A549 (cell line): ENCODE results near the gene RAMACL. TPM values are rescaled to one million over a fixed set of nuclear protein-coding genes. Genes with fewer than 3 reads are reported as not detected.

ENCODE experiments used
- ATAC-seq, 2 experiments: fragments of 200-7000 bp in 1 of 2; fragments of >200 bp in 1 of 2; cut with Nextera tagmentation in 1 of 2; cut with Tn5 transposase in 1 of 2; 3 replicates each; pipeline versions ENCODE4 v1.8.0 to v1.9.1; 2018 to 2020; ENCODE audit warnings: mild to moderate bottlenecking in 1 of 2, moderate library complexity in 1 of 2
- CTCF ChIA-PET: fragments of 300-600 bp; sonication (Branson Sonifier 250); formaldehyde crosslinking; extraction: SDS; loops from one replicate; lab custom pipeline; 2021; ENCODE audit warnings: antibody characterized with exemption, inconsistent platforms; lab: Yijun Ruan, JAX
- POLR2A ChIA-PET: fragments of 350-600 bp; formaldehyde crosslinking; extraction: SDS; loops from one replicate; lab custom pipeline; 2021; ENCODE audit warnings: antibody characterized with exemption, inconsistent platforms; lab: Yijun Ruan, JAX
- DNase-seq, 2 experiments: peaks; one replicate each; pipeline versions ENCODE4 v3.0.0 to v3.0.0-alpha.2; 2011 to 2016; ENCODE audit warnings: low read depth in 1 of 2, low spot score in 1 of 2
- FAIRE-seq: peaks from 2 replicates; lab custom pipeline; 2011; peaks lifted over from hg19 to GRCh38; lab: Jason Lieb, UNC
- H3K27ac ChIP-seq, 2 experiments: fragments of >200 bp; sonication (Bioruptor Twin); formaldehyde crosslinking; 3 replicates each; pipeline ENCODE4 v1.5.1; 2016 to 2017
- H3K4me1 ChIP-seq: fragments of >200 bp; sonication (Bioruptor Twin); formaldehyde crosslinking; 3 replicates; pipeline ENCODE4 v1.6.1; 2016
- H3K4me2 ChIP-seq: fragments of >200 bp; sonication (Bioruptor Twin); formaldehyde crosslinking; 3 replicates; pipeline ENCODE4 v1.6.1; 2016
- H3K4me3 ChIP-seq: fragments of >200 bp; sonication (Bioruptor Twin); formaldehyde crosslinking; 3 replicates; pipeline ENCODE4 v1.5.1; 2016
- H3K9me3 ChIP-seq: fragments of >200 bp; sonication (Bioruptor Twin); formaldehyde crosslinking; 3 replicates; pipeline ENCODE4 v1.6.1; 2016
- ATOH8 ChIP-seq: fragments of 250-450 bp; sonication (Bioruptor Pico); IDR thresholded peaks from 2 replicates; pipeline ENCODE4 v1.5.0; 2020; ENCODE audit warnings: low read depth, mild to moderate bottlenecking, moderate library complexity
- CBX2 ChIP-seq: fragments of 200-600 bp; sonication (generic); IDR thresholded peaks from 2 replicates; pipeline ENCODE4 v1.6.1; 2016; ENCODE audit warnings: low read depth, mild to moderate bottlenecking, borderline replicate concordance
- CHD2 ChIP-seq: fragments of 150-350 bp; IDR thresholded peaks from 2 replicates; pipeline ENCODE4 v1.6.1; 2014; ENCODE audit warnings: low read length; ENCODE audit not compliant: partially characterized antibody
- CHD4 ChIP-seq: fragments of 200-600 bp; sonication (generic); IDR thresholded peaks from 2 replicates; pipeline ENCODE4 v1.6.1; 2016; ENCODE audit warnings: antibody characterized with exemption, mild to moderate bottlenecking, borderline replicate concordance
- EHMT2 ChIP-seq: fragments of 200-600 bp; sonication (generic); IDR thresholded peaks from 2 replicates; pipeline ENCODE4 v1.6.1; 2016; ENCODE audit warnings: antibody characterized with exemption, low read depth, mild to moderate bottlenecking, moderate library complexity
- ELK1 ChIP-seq: fragments of 150-350 bp; IDR thresholded peaks from 2 replicates; pipeline ENCODE4 v1.6.1; 2014; ENCODE audit warnings: low read depth, mild to moderate bottlenecking, low read length
- ESRRA ChIP-seq: fragments of 150-350 bp; IDR thresholded peaks from 2 replicates; pipeline ENCODE4 v1.6.1; 2014; ENCODE audit warnings: mild to moderate bottlenecking, low read length, borderline replicate concordance
- FOSB ChIP-seq: fragments of 250-450 bp; sonication (Bioruptor Pico); IDR thresholded peaks from 2 replicates; pipeline ENCODE4 v1.5.0; 2020; ENCODE audit warnings: mild to moderate bottlenecking, moderate library complexity
- GATA3 ChIP-seq: IDR thresholded peaks from 2 replicates; pipeline ENCODE4 v1.6.1; 2012; ENCODE audit warnings: borderline replicate concordance
- HDAC2 ChIP-seq: fragments of 200-600 bp; sonication (generic); IDR thresholded peaks from 2 replicates; pipeline ENCODE4 v1.6.1; 2016
- HOXA7 ChIP-seq: fragments of 250-450 bp; sonication (Bioruptor Pico); IDR thresholded peaks from 2 replicates; pipeline ENCODE4 v1.5.0; 2020; ENCODE audit warnings: mild to moderate bottlenecking, moderate library complexity
- JUN ChIP-seq, 2 experiments: fragments of >200 bp; sonication (Bioruptor Twin); formaldehyde crosslinking; IDR thresholded peaks; 2 replicates in 1 of 2; 3 replicates in 1 of 2; pipeline ENCODE4 v1.6.1; 2016 to 2017
- JUNB ChIP-seq: fragments of >200 bp; sonication (Bioruptor Twin); formaldehyde crosslinking; IDR thresholded peaks from 2 replicates; pipeline ENCODE4 v1.6.1; 2016
- KDM1A ChIP-seq: fragments of 200-600 bp; sonication (generic); IDR thresholded peaks from 2 replicates; pipeline ENCODE4 v1.6.1; 2016; ENCODE audit warnings: low read depth, mild to moderate bottlenecking
- KDM5A ChIP-seq: fragments of 200-600 bp; sonication (generic); IDR thresholded peaks from 2 replicates; pipeline ENCODE4 v1.6.1; 2016; ENCODE audit warnings: antibody characterized with exemption, mild to moderate bottlenecking
- MAFK ChIP-seq: fragments of 450-650 bp; IDR thresholded peaks from 2 replicates; pipeline ENCODE4 v1.6.1; 2014; ENCODE audit not compliant: partially characterized antibody
- MYC ChIP-seq: IDR thresholded peaks from 2 replicates; pipeline ENCODE4 v1.6.1; 2012; ENCODE audit warnings: mild to moderate bottlenecking, inconsistent platforms, low read length, improper control_type of control experiment, borderline replicate concordance
- NFE2L2 ChIP-seq: fragments of 150-350 bp; conservative IDR thresholded peaks from 2 replicates; pipeline ENCODE4 v1.6.1; 2014; ENCODE audit warnings: low read length
- POLR2A ChIP-seq: IDR thresholded peaks from 2 replicates; pipeline ENCODE4 v1.6.1; 2012; ENCODE audit warnings: mild to moderate bottlenecking, low read length
- POLR2AphosphoS2 ChIP-seq: conservative IDR thresholded peaks from 2 replicates; pipeline ENCODE4 v1.6.1; 2012; ENCODE audit warnings: low read length, improper control_type of control experiment, inconsistent platforms
- RAD21 ChIP-seq, 2 experiments: fragments of >200 bp in 1 of 2; sonication (Bioruptor Twin) in 1 of 2; formaldehyde crosslinking in 1 of 2; IDR thresholded peaks in 1 of 2; conservative IDR thresholded peaks in 1 of 2; 2 replicates in 1 of 2; 3 replicates in 1 of 2; pipeline ENCODE4 v1.6.1; 2012 to 2018; ENCODE audit warnings: inconsistent platforms in 1 of 2
- RCOR1 ChIP-seq: fragments of 150-350 bp; IDR thresholded peaks from 2 replicates; pipeline ENCODE4 v1.6.1; 2014; ENCODE audit warnings: antibody characterized with exemption, low read length, low read depth
- RNF2 ChIP-seq: fragments of 200-600 bp; sonication (generic); IDR thresholded peaks from 2 replicates; pipeline ENCODE4 v1.6.1; 2016; ENCODE audit warnings: low read depth, mild to moderate bottlenecking, antibody characterized with exemption, moderate library complexity, borderline replicate concordance
- SMC3 ChIP-seq: fragments of >200 bp; sonication (Bioruptor Twin); formaldehyde crosslinking; IDR thresholded peaks from 3 replicates; pipeline ENCODE4 v1.6.1; 2018; ENCODE audit warnings: inconsistent platforms
- TFCP2L1 ChIP-seq: fragments of 250-450 bp; sonication (Bioruptor Pico); IDR thresholded peaks from 2 replicates; pipeline ENCODE4 v1.5.0; 2021; ENCODE audit warnings: mild to moderate bottlenecking
- USF2 ChIP-seq: fragments of 450-650 bp; IDR thresholded peaks from 2 replicates; pipeline ENCODE4 v1.6.1; 2014; ENCODE audit warnings: antibody characterized with exemption
- ZSCAN20 ChIP-seq: fragments of 250-450 bp; sonication (Bioruptor Pico); IDR thresholded peaks from 2 replicates; pipeline ENCODE4 v1.8.0; 2022; ENCODE audit warnings: mild to moderate bottlenecking, moderate library complexity
- WGBS: methylation state at CpG from one replicate; pipeline ENCODE4 v1.1.6; 2017; ENCODE audit errors: missing lambda C conversion rate; 5-methylcytosine and 5-hydroxymethylcytosine counted together
- polyA plus RNA-seq, 4 experiments: library from polyadenylated mRNA; depleted of rRNA in 3 of 4; stranded (reverse); fragments of >200 nt; fragmentation: RNase III in 1 of 4; extraction: RNeasy Plus Mini Kit Qiagen cat#74134 plus additional on column Dnase treatment in 1 of 4; gene quantifications; 2 replicates in 3 of 4; 3 replicates in 1 of 4; pipeline ENCODE4 v1.2.3, GENCODE V29; 2011 to 2017
- TF ChIP-seq, protein P1 (sequence below): IDR thresholded peaks from 2 replicates; pipeline ENCODE4 v1.6.1; 2012
- TF ChIP-seq, protein P2 (sequence below): fragments of >200 bp; sonication (Bioruptor Twin); formaldehyde crosslinking; IDR thresholded peaks from 3 replicates; pipeline ENCODE4 v1.5.1; 2016
- TF ChIP-seq, protein P3 (sequence below): fragments of 250-450 bp; sonication (Bioruptor Pico); IDR thresholded peaks from 2 replicates; pipeline ENCODE4 v1.5.0; 2021; ENCODE audit warnings: mild to moderate bottlenecking, moderate library complexity, borderline replicate concordance

Gene RAMACL
- polyA plus RNA-seq, 2 of the 4 experiments (the other 2 are of a cell fraction), result 0.08 to 0.67 TPM

- Histone ChIP-seq H3K4me3 (no peak overlapping the region), H3K27ac (no peak overlapping the region), H3K4me2 (no peak overlapping the region), H3K4me1 (no peaks in the 10 kb centered on the region), H3K9me3 (no peaks in the 10 kb centered on the region)
- no peak for ATAC-seq
- 54% methylated on average over 14 of the region's 16 CpGs for WGBS
- ChIA-PET POLR2A (no interaction called here), CTCF (no interaction called here)
- no peak for FAIRE-seq
- TF ChIP-seq ATOH8 (CRISPR knock-in tag) (no peak), CHD2 (no peak), EHMT2 (no peak), USF2 (no peak), MAFK (no peak), HDAC2 (no peak), RNF2 (no peak), KDM1A (no peak), POLR2A (no peak), ESRRA (no peak), SMC3 (no peak), ZSCAN20 (CRISPR knock-in tag) (no peak), MYC (no peak), CHD4 (no peak), FOSB (no peak), KDM5A (no peak), RCOR1 (no peak)
- TF ChIP-seq, protein P1, sequence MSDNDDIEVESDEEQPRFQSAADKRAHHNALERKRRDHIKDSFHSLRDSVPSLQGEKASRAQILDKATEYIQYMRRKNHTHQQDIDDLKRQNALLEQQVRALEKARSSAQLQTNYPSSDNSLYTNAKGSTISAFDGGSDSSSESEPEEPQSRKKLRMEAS, result no peak
- TF ChIP-seq, protein P2, sequence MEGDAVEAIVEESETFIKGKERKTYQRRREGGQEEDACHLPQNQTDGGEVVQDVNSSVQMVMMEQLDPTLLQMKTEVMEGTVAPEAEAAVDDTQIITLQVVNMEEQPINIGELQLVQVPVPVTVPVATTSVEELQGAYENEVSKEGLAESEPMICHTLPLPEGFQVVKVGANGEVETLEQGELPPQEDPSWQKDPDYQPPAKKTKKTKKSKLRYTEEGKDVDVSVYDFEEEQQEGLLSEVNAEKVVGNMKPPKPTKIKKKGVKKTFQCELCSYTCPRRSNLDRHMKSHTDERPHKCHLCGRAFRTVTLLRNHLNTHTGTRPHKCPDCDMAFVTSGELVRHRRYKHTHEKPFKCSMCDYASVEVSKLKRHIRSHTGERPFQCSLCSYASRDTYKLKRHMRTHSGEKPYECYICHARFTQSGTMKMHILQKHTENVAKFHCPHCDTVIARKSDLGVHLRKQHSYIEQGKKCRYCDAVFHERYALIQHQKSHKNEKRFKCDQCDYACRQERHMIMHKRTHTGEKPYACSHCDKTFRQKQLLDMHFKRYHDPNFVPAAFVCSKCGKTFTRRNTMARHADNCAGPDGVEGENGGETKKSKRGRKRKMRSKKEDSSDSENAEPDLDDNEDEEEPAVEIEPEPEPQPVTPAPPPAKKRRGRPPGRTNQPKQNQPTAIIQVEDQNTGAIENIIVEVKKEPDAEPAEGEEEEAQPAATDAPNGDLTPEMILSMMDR, result no peak
- DNase-seq, result no peak
Observed at GRCh38 chr6:166563200-166563599, 23.3 kb downstream of the RAMACL start.

- Histone ChIP-seq H3K4me1 (no peaks in the 10 kb centered on the region), H3K9me3 (no peaks in the 10 kb centered on the region), H3K4me3 (no peak overlapping the region), H3K27ac (no peak overlapping the region), H3K4me2 (no peak overlapping the region)
- TF ChIP-seq TFCP2L1 (CRISPR knock-in tag), result no peak
- TF ChIP-seq, protein P1, result no peak
- no peak for TF ChIP-seq JUN (IDR thresholded peaks at IDR 0.05)
- no peak for TF ChIP-seq RNF2
- TF ChIP-seq GATA3, result no peak
- no peak for TF ChIP-seq HOXA7 (CRISPR knock-in tag)
- TF ChIP-seq CBX2, result no peak
- no peak for TF ChIP-seq JUNB
- TF ChIP-seq ATOH8 (CRISPR knock-in tag), result no peak
- TF ChIP-seq POLR2AphosphoS2, result no peak
- TF ChIP-seq, protein P3, sequence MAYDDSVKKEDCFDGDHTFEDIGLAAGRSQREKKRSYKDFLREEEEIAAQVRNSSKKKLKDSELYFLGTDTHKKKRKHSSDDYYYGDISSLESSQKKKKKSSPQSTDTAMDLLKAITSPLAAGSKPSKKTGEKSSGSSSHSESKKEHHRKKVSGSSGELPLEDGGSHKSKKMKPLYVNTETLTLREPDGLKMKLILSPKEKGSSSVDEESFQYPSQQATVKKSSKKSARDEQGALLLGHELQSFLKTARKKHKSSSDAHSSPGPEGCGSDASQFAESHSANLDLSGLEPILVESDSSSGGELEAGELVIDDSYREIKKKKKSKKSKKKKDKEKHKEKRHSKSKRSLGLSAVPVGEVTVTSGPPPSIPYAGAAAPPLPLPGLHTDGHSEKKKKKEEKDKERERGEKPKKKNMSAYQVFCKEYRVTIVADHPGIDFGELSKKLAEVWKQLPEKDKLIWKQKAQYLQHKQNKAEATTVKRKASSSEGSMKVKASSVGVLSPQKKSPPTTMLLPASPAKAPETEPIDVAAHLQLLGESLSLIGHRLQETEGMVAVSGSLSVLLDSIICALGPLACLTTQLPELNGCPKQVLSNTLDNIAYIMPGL (CRISPR knock-in tag), result no peak
- TF ChIP-seq ELK1, result no peak
- no peak for TF ChIP-seq NFE2L2
- no peak for TF ChIP-seq RAD21 (conservative IDR thresholded peaks at IDR 0.05 in 1 of 2, IDR thresholded peaks at IDR 0.05 in 1 of 2)
- TF ChIP-seq USF2, result no peak
- FAIRE-seq, result no peak
- ChIA-PET CTCF (no interaction called here), POLR2A (no interaction called here)
- no peak for DNase-seq
- 93% methylated on average over 7 of the region's 9 CpGs for WGBS
- ATAC-seq, result no peak
Observed at GRCh38 chr6:166562726-166563125, 23.8 kb downstream of the RAMACL start.
